NCI-H526 (cell line): Measurements from ENCODE around the gene ZNF76.

Source experiments
- DNase-seq, 2 experiments: peaks; one replicate each; lab custom pipeline; 2025; lab: John Stamatoyannopoulos, UW

The ZNF76 gene

DNA sequence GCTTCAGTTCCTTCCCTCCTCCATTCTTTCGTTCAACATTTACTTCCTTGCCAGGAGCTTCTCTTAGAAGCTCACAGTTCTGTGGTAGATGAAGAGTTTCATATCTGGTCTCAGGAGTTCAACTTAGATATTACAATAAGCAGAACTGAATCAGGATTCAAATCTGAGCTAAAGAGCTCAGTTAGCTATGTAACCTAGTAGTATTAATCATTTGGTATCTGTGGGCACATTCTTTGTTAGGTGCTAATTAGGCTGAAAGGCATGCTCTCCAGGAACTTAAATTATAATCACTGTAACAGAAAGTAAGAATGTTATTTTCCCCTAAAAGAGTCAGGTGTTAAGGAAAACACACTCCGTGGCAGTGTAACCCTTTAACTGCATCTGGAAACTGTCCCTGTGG lies 8.4 kb downstream of the ZNF76 start:
- DNase-seq, result no peak

DNA sequence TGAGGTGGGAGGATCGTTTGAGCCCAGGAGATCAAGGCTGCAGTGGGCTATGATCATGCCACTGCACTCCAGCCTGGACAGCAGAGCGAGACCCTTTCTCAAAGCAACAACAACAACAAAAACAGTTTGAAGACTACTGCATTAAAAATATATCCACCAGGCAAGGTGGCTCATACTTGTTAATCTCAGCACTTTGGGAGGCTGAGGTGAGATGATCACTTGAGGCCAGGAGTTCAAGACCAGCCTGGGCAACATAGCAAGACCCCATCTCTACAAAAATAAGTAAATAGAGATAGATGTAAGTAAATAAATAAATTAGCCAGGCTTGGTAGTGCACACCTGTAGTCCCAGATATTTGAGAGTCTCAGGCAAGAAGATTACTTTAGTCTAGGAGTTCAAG lies 12.5 kb downstream of the ZNF76 start:
- no peak for DNase-seq

DNA sequence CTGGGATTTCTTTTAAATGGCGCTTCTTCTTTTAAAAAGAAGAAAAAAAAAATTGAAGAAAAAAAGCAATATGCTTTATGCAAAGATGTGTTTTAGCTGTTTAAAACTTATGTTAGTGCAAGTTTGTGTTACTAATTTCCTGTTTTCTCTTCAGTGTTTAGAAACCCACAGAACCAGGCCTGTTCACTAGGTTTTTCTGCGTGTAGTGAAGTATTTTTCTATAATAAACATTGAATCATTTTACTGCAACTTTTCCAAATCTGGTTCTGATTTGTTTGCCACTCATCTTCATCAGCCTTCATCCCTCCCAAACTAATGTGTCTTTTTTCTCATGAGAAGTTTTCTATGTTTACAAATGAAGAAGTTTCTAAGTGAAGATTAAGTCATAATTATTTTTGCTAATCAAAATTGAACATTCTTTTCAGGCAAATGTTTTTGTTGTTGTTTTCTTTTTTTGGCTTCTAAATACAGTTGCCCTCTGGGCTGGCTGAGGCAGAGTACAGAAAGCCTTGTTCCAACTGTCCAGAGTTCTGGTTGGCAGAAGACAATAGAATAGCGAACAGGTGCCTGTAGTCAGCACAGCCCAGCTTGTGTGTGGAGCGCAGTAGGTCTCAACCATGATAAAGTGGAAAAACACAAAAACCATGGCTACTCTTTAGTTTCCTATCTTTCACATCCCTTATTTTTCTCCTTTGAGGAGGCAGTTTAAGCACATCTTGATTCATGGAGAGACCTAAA lies 14.5 kb downstream of the ZNF76 start:
- DNase-seq, result no peak

- DNase-seq, result no peak
Measured at GRCh38 chr6:35275744-35276260, 16.3 kb downstream of the ZNF76 start.

DNA sequence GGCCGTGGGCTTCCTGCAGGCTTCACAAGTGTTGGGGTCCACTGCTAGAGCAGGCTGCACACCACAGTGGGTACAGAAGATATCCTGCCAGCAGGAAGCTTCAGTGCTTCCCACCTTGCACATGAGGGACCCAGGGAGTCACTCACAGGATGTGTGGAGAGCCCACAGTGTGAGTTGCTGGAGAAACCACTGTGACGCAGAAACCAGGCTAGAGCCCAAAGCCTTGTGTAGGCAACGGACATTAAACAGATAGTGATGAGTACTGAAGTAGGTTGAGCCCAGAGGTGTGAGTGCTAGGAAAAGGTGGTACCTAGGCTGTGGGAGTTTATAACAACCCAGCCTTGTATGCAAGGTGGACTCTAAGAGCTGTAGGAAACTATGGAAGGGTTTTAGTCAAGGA lies 19.2 kb downstream of the ZNF76 start:
- DNase-seq, result no peak

DNA sequence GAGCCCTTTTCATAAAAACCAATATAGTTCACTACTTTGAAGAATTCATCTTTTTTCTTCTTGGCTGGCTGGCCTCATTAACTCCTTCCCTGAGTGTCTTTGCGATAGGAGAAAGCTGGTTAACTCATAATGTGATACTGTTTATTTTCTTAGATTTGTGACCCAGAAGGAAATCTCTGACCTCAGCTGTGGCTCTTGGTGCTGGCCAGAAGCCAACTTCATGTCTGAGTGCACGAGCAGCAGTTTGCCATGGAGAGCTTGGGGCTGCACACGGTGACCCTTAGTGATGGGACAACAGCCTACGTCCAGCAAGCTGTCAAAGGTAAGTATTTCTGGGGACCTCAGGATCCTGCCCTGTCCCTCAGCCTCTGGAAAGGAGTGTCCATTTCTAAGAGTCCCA lies 21.4 kb downstream of the ZNF76 start:
- no peak for DNase-seq

DNA sequence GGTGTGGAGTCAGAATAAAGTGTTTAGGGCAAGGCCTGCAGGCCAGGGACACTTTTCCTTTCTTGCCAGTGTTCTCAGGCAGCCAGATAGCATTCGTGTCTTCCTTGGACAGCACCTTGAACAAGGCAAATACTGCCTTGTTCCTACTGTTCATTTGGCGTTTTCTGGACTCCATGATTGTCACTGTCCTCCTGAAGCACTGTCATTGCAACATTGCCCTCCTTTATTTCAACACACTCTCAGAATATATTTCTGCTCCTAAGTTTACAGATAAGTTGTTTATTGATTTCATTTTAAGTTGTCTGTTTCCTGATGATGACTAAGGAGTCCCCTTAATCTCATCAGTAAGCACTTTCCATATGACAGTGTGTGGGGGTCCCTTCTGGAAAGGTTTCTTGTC lies 22.9 kb downstream of the ZNF76 start:
- no peak for DNase-seq

DNA sequence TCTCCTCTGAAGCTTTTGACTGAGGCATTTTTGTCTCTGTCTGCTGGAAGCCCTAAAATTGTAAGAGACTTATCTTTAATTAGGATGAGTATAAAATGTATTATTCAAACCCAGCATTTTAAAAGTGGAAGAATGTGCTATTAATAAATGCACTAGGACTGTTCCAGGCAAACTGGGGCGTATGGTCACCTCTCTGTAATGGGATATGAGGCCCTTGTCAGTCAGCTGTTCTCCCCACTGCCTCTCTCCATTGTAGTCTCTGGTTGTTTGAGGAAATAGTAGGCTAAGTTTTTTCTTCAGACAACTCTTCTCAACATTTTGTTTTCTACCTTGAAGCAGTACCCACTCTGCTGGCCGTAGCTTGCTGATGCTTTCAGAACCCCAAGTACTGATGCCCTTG lies 23.8 kb downstream of the ZNF76 start:
- no peak for DNase-seq

DNA sequence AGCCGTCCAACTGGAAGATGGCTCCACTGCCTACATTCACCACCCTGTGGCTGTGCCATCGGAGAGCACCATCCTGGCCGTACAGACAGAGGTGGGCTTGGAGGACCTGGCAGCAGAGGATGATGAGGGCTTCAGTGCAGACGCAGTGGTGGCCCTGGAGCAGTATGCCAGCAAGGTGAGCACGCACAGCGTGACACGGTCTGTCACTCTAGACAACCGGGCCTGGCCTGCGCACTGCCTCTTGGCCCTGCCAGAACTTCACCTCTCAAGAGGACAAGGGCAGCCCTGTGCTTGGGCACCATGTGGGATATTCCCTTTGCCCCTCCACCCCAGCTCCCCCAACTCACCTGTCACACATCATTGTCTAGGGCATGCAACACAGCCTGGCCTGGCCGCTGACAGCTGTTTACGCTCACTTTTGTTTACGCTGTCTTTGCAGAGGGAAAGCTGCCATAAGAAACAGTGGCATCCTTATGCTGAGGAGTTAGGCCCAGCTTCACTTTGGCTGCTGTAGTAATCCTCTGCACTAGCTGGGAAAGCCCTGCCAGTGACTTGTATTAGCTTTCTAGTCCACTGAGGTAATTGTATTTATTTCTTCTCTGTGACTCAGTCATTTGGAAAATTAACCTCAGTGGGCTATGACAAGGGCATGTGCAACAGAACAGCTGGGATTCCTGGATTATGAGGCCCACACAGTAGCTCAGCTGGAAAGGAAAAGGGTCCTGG lies 28.3 kb downstream of the ZNF76 start:
- DNase-seq, result no peak

GRCh38 chr6:35288834-35289233 lies 29.3 kb downstream of the ZNF76 start:
- DNase-seq, result no peak

GRCh38 chr6:35291491-35291890 lies 32.0 kb downstream of the ZNF76 start:
- DNase-seq, result no peak

DNA sequence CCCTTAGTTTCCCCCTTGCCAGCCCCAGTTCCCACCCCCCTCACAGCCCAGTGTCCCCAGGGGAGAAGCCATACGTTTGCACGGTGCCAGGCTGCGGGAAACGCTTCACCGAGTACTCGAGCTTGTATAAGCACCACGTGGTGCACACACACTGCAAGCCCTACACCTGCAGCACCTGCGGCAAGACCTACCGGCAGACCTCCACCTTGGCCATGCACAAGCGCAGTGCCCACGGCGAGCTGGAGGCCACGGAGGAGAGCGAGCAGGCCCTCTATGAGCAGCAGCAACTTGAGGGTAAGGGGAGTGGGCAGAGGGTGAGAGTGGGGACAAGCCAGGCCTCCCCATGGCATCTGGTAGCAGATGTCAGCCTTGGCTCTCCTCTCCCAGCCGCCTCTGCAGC lies 33.0 kb downstream of the ZNF76 start:
- DNase-seq, result peak; percentile 50 to 80

DNA sequence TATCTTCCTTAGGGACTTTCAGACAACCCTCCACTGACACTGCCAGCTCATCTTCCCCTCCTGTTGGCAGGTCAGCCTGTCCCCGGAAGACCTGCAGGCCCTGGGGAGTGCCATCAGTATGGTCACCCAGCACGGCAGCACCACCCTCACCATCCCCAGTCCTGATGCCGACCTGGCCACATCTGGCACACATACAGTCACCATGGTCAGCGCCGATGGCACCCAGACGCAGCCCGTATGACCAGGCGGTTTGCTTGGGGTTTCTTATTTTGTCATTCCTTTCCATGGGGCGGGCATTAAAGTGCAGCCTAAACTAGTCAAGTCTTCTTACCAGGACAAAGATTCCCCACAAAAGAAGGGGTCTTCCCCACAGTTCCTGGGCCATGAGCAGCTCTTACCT lies 34.1 kb downstream of the ZNF76 start:
- DNase-seq, result no peak

DNA sequence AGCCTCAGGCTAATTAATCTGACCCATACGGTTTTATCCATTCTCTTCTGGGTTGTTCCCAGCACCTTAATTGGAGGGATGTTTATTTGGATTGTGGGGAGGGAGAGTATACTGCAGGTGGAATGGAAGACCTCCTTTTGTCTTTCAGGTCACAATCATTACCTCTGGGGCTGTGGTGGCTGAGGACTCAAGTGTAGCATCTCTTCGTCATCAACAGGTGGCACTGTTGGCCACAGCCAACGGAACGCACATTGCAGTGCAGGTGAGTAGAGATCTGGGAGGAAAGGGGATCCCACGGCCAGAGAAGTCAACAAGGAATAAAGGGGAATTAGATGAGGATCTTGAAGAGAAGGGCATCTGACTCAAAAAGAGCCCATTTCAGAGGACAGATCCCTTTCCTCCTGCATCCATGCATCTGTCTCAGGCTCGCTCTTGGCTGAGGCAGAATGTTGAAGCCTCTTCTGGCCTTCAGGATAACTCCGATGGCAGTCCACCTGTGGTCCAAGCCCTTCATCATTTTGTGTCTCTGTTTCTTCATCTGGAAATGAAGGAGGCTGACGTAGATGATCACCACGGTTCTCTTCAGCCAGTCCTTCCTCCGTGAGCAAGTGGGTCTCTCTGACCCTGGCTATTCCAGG lies 34.9 kb downstream of the ZNF76 start:
- peak; percentile 3 to 76 for DNase-seq

GRCh38 chr6:35295036-35295435 lies 35.5 kb downstream of the ZNF76 start:
- no peak for DNase-seq

- DNase-seq, result no peak
Measured at GRCh38 chr6:35295521-35296315, 36.2 kb downstream of the ZNF76 start.

- DNase-seq, result no peak
Measured at GRCh38 chr6:35296931-35297600, 37.5 kb downstream of the ZNF76 start.

DNA sequence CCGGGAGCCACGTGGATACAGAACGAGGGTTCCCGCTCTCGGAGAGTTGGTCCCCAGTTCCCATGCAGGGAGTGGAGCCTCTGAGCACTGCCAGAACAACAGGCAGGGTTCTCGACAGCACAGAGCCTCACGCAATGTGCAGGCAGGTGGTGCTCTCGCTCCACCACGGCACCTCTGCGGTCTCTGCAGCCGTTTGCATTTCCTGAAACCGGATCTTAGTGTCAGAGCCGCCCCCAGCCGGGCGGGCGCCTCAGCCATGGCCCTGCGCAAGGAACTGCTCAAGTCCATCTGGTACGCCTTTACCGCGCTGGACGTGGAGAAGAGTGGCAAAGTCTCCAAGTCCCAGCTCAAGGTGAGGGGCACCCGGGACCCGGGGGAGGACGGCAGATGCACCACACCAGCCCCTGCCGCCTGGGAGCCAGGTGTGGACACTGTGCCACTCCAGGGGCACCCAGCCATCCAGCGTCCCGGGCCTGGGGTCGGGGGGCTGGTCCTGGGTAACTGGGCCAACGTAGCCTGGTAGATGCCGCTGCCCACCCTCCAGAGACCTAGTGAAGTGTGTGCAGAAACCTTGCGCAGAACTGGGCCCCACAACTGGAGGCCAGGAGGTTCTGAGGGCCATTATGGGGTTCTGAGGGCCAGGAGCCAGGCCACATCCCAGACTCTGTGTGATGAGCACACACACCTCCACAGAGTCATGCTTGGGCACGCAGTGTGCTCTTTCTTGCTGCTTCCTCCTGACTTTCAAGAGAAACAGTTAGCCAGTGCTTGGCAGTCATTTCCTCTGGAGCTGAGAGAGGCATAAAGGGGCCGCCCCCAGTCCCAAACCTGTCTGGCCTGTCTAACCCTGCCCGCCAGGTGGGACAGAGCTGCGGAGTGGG lies 38.3 kb downstream of the ZNF76 start, which contains the start of gene DEF6:
DEF6 (plus strand) TSS at position 218 of the 881 bp plus-strand sequence; CDS start at position 257, 39 bp downstream.
- DNase-seq, result peak; percentile 85 to 94

DNA sequence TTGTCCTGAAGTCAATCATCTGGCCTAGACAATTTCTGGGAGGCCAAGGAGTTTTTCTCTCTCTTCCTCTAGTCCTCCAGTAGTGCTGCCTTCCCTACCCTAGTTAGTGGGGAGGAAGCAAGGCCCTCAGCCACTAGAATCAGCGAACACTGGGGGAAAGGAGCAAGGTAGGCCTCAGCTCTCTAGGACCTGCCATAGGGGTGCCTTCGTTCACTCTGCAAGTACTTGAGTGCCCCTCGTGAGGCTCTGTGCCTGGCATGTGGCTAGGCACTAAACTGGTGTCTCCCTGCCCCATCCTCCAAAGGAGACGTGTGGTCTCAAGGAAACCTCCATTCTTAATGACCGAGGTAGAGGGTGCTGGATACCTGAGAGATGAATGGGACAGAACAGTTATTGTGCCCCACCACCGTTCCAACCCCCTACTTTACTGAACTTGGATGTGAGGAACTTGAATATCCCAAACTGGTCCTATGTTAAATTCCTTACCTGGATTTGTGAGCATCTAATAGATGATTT lies 39.1 kb downstream of the ZNF76 start:
- DNase-seq, result no peak

GRCh38 chr6:35299674-35300073 lies 40.1 kb downstream of the ZNF76 start:
- DNase-seq, result no peak
